Measurements from ENCODE around the gene HIP1R. TPM values are rescaled to one million over a fixed set of nuclear protein-coding genes. Genes with fewer than 3 reads are reported as not detected.
A peak's percentile ranks its signal among the peaks of the same experiment; 100 is the strongest.

Gene HIP1R
- total RNA-seq, 1 donor from 2014 or later = 22.2 TPM

DNA sequence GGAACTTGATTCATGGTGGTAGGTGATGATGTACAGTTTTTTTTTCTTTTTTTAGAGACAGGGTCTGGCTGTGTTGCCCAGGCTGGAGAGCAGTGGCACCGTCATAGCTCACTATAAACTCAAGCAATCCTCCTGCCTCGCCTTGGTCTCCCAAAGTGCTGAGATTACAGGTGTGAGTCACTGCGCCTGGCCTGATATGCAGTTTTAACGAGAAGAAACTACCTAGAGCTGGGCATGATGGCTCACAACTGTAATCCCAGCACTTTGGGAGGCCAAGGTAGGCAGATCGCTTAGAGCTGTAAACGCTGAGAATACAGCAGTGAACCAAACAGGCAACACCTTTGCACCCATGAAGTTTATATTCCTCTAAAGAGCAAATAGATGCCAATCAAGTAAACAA, 73.7 kb downstream of the HIP1R start:
- Histone ChIP-seq H3K9me3 (ENCODE audit: insufficient read depth, low read depth, low read length) (no peaks in the 10 kb centered on the region), H4K20me1 (ENCODE audit: insufficient read depth, low read length) (no peaks in the 10 kb centered on the region), H3K4me1 (ENCODE audit: insufficient read depth, low read length) (no peaks in the 10 kb centered on the region), H3K9ac (ENCODE audit: low read length) (no peak overlapping the region), H3K4me3 (ENCODE audit: insufficient read depth, low read depth, low read length) (no peak overlapping the region), H3K36me3 (ENCODE audit: insufficient read depth, low read length) (no peaks in the 10 kb centered on the region), H3K4me2 (ENCODE audit: low read length) (no peak overlapping the region), H3K27ac (ENCODE audit: low read depth, low read length) (no peak overlapping the region), H3K27me3 (ENCODE audit: insufficient read depth, low read length) (no peaks in the 10 kb centered on the region), H3K79me2 (ENCODE audit: insufficient read depth, low read length) (no peaks in the 10 kb centered on the region), H2AFZ (ENCODE audit: low read depth, low read length) (no peak overlapping the region)
- H3K27ac Mint-ChIP-seq (ENCODE audit: unreplicated experiment) = no peak overlapping the region
- peaks cover 2% of the 10 kb centered on the region for H3K27me3 Mint-ChIP-seq (ENCODE audit: low read depth, unreplicated experiment)
- DNase-seq (ENCODE audit: low read depth) (no peak), FAIRE-seq (no peak)
- no peak overlapping the region for H3K4me3 Mint-ChIP-seq (ENCODE audit: unreplicated experiment)
- H3K4me1 Mint-ChIP-seq (ENCODE audit: low read depth, unreplicated experiment) = peaks cover 8% of the 10 kb centered on the region
- TF ChIP-seq EZH2 (IDR thresholded peaks at IDR 0.05; ENCODE audit: insufficient read depth, low read length) = no peak
- no peaks in the 10 kb centered on the region for H3K36me3 Mint-ChIP-seq (ENCODE audit: low read depth, unreplicated experiment)
- no peaks in the 10 kb centered on the region for H3K9me3 Mint-ChIP-seq (ENCODE audit: unreplicated experiment)

DNA sequence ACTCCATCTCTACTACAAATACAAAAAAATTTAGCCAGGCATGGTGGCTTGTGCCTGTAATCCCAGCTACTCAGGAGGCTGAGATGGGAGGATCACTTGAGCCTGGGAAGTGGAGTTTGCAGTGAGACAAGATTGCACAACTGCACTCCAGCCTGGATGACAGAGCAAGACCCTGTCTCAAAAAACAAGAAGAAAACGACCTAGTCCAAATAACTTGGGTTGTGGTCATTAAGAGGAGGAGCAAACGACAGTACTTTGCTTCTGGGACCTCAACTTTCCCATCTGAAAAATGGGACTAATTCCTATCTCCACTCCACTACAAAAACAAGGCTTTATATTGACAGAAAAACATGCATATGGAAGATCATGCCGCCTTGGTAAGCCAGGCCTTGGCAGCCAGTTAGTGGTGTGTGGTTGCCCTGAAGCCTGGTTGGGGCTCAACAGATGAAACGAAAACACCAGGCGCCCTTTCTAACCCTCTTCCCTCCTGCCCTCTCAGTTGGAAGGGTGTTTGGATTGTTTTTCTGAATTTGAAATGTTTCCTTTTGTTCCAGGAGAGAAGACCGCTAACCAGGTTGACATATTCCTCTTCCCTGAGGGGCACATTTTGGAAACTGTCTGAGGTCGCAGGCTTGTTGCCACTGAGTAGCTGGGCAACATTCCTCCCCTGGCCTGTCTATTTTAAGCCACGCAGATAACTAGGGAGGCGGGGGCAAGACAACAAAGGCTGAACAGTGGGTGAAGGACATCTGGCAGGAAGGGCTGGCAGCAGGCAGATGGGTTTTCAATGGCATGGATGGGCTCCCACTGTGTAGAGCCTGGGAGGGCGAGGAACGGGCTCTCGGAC, 74.4 kb downstream of the HIP1R start:
- Mint-ChIP-seq H3K9me3 (ENCODE audit: unreplicated experiment) (no peaks in the 10 kb centered on the region), H3K36me3 (ENCODE audit: low read depth, unreplicated experiment) (no peaks in the 10 kb centered on the region), H3K27me3 (ENCODE audit: low read depth, unreplicated experiment) (peaks cover 2% of the 10 kb centered on the region), H3K4me3 (ENCODE audit: unreplicated experiment) (no peak overlapping the region), H3K27ac (ENCODE audit: unreplicated experiment) (no peak overlapping the region), H3K4me1 (ENCODE audit: low read depth, unreplicated experiment) (peaks cover 8% of the 10 kb centered on the region)
- no peak overlapping the region for H3K27ac ChIP-seq (ENCODE audit: low read depth, low read length)
- no peak for TF ChIP-seq EZH2 (IDR thresholded peaks at IDR 0.05; ENCODE audit: insufficient read depth, low read length)
- TF ChIP-seq, protein P1, sequence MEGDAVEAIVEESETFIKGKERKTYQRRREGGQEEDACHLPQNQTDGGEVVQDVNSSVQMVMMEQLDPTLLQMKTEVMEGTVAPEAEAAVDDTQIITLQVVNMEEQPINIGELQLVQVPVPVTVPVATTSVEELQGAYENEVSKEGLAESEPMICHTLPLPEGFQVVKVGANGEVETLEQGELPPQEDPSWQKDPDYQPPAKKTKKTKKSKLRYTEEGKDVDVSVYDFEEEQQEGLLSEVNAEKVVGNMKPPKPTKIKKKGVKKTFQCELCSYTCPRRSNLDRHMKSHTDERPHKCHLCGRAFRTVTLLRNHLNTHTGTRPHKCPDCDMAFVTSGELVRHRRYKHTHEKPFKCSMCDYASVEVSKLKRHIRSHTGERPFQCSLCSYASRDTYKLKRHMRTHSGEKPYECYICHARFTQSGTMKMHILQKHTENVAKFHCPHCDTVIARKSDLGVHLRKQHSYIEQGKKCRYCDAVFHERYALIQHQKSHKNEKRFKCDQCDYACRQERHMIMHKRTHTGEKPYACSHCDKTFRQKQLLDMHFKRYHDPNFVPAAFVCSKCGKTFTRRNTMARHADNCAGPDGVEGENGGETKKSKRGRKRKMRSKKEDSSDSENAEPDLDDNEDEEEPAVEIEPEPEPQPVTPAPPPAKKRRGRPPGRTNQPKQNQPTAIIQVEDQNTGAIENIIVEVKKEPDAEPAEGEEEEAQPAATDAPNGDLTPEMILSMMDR (IDR thresholded peaks at IDR 0.05; ENCODE audit: insufficient read depth, low read depth, low read length) = no peak
- H3K4me3 ChIP-seq (ENCODE audit: insufficient read depth, low read depth, low read length) = no peak overlapping the region
- peak overlapping the region; percentile 50 for H2AFZ ChIP-seq (ENCODE audit: low read depth, low read length)
- FAIRE-seq = no peak
- H3K9ac ChIP-seq (ENCODE audit: low read length) = no peak overlapping the region
- H3K4me1 ChIP-seq (ENCODE audit: insufficient read depth, low read length) = no peaks in the 10 kb centered on the region
- H3K79me2 ChIP-seq (ENCODE audit: insufficient read depth, low read length) = no peaks in the 10 kb centered on the region
- no peaks in the 10 kb centered on the region for H4K20me1 ChIP-seq (ENCODE audit: insufficient read depth, low read length)
- H3K36me3 ChIP-seq (ENCODE audit: insufficient read depth, low read length) = no peaks in the 10 kb centered on the region
- H3K4me2 ChIP-seq (ENCODE audit: low read length) = no peak overlapping the region
- no peaks in the 10 kb centered on the region for H3K27me3 ChIP-seq (ENCODE audit: insufficient read depth, low read length)
- no peak for DNase-seq (ENCODE audit: low read depth)
- no peaks in the 10 kb centered on the region for H3K9me3 ChIP-seq (ENCODE audit: insufficient read depth, low read depth, low read length)

Other genes starting within 250 kb of the HIP1R start
- not detected in 2 replicates for gene HCAR2, start 132.1 kb upstream of the HIP1R start, total RNA-seq
- not detected in 2 replicates for gene HCAR3, start 118.6 kb upstream of the HIP1R start, total RNA-seq
- gene HCAR1, start 104.6 kb upstream of the HIP1R start, total RNA-seq = not detected in 2 replicates
- 58.2 and 62.9 TPM in 2 replicates for gene DENR, start 82.6 kb upstream of the HIP1R start, total RNA-seq
- 0.60 and 0.82 TPM in 2 replicates for gene CCDC62, start 60.9 kb upstream of the HIP1R start, total RNA-seq
- 27.1 and 31.4 TPM in 2 replicates for gene VPS37B, start 60.7 kb downstream of the HIP1R start, total RNA-seq
- gene ABCB9, start 131.0 kb downstream of the HIP1R start, total RNA-seq = 11.6 and 12.9 TPM in 2 replicates
- 13.3 and 16.1 TPM in 2 replicates for gene OGFOD2, start 139.8 kb downstream of the HIP1R start, total RNA-seq
- 121 and 122 TPM in 2 replicates for gene ARL6IP4, start 145.2 kb downstream of the HIP1R start, total RNA-seq

Measured in astrocyte (in vitro differentiated cells and primary cell).